Panc1 (cell line): ENCODE measurements around the gene DLG2. TPM values are rescaled to one million over a fixed set of nuclear protein-coding genes. Genes with fewer than 3 reads are reported as not detected.

Source experiments
- ATAC-seq: fragments of 200-7000 bp; cut with Tn5 transposase; 2 replicates; pipeline ENCODE4 v1.9.1; 2020; ENCODE audit warnings: mild to moderate bottlenecking, moderate library complexity
- BruUV-seq: library from RNA; stranded (reverse); fragments of 400-500 nt; replicated peaks from 2 replicates; lab custom pipeline; 2021; lab: Mats Ljungman, UMichigan
- CTCF ChIA-PET: fragments of 300-600 bp; sonication (Branson Sonifier 250); formaldehyde crosslinking; loops from one replicate; lab custom pipeline; 2022; ENCODE audit warnings: antibody characterized with exemption; lab: Charles Lee
- POLR2A ChIA-PET: fragments of 300-600 bp; sonication (Branson Sonifier 250); formaldehyde crosslinking; loops from one replicate; lab custom pipeline; 2022; ENCODE audit warnings: antibody characterized with exemption; lab: Charles Lee
- DNase-seq: peaks from one replicate; pipeline ENCODE4 v3.0.0-alpha.2; 2010; ENCODE audit warnings: low read depth, low spot score
- H3K27ac ChIP-seq: 2 replicates; pipeline ENCODE4 v1.5.1; 2011; ENCODE audit warnings: mild to moderate bottlenecking, low read length, inconsistent platforms
- H3K27me3 ChIP-seq: fragments of 200-500 bp; sonication (Bioruptor generic); 2 replicates; pipeline ENCODE4 v1.6.0; 2014; ENCODE audit warnings: low read length, inconsistent platforms; ENCODE audit not compliant: control insufficient read depth, insufficient read depth
- H3K36me3 ChIP-seq: fragments of 200-500 bp; sonication (Bioruptor generic); 2 replicates; pipeline ENCODE4 v1.5.1; 2014; ENCODE audit warnings: inconsistent platforms, mild to moderate bottlenecking, low read length, moderate library complexity; ENCODE audit not compliant: control insufficient read depth, insufficient read depth
- H3K4me1 ChIP-seq: 2 replicates; pipeline ENCODE4 v1.5.1; 2011; ENCODE audit warnings: inconsistent platforms, mild to moderate bottlenecking, low read length, moderate library complexity; ENCODE audit not compliant: control insufficient read depth, insufficient read depth
- H3K4me3 ChIP-seq, 2 experiments: 2 replicates each; pipeline ENCODE4 v1.5.1; 2011 to 2012; ENCODE audit warnings: low read depth in 2 of 2, low read length in 2 of 2, mild to moderate bottlenecking in 2 of 2, inconsistent platforms in 1 of 2, moderate library complexity in 1 of 2
- H3K9me3 ChIP-seq: fragments of 200-500 bp; sonication (Bioruptor generic); 2 replicates; pipeline ENCODE4 v1.5.1; 2014; ENCODE audit warnings: low read depth, mild to moderate bottlenecking, inconsistent platforms, low read length, moderate library complexity; ENCODE audit not compliant: control insufficient read depth, insufficient read depth
- POLR2AphosphoS5 ChIP-seq: IDR thresholded peaks from 2 replicates; pipeline ENCODE4 v1.6.1; 2012; ENCODE audit warnings: mild to moderate bottlenecking, low read depth, low read length, moderate library complexity
- SIN3A ChIP-seq: IDR thresholded peaks from 2 replicates; pipeline ENCODE4 v1.6.1; 2012; ENCODE audit warnings: low read depth, mild to moderate bottlenecking, low read length, moderate library complexity, borderline replicate concordance; ENCODE audit not compliant: insufficient read depth
- TCF7L2 ChIP-seq: IDR thresholded peaks from 2 replicates; pipeline ENCODE4 v1.6.1; 2011; ENCODE audit warnings: mild to moderate bottlenecking, low read depth, low read length, inconsistent platforms
- in situ Hi-C: cut with HindIII; loops from 2 replicates; pipeline ENCODE4 v1.10.0; 2016; ENCODE audit warnings: low sequenced_read_pairs, low pct_unique_long_range_greater_than_20kb
- intact Hi-C: fragments of 100-400 bp; cut with micrococcal nuclease; formaldehyde crosslinking; loops from one replicate; pipeline ENCODE4 v1.10.0; 2022; ENCODE audit not compliant: unreplicated experiment
- total RNA-seq: library from RNA; stranded (reverse); gene quantifications from one replicate; pipeline ENCODE4 v1.2.1, GENCODE V29; 2021; ENCODE audit not compliant: unreplicated experiment
- TF ChIP-seq, protein P1 (sequence below), 2 experiments: IDR thresholded peaks; 2 replicates each; pipeline ENCODE4 v1.6.1; 2011 to 2012; ENCODE audit warnings: low read depth in 2 of 2, control low read depth in 1 of 2, low read length in 1 of 2, mild to moderate bottlenecking in 1 of 2, moderate library complexity in 1 of 2; ENCODE audit not compliant: insufficient read depth in 1 of 2
- TF ChIP-seq, protein P2 (sequence below): fragments of 450-650 bp; IDR thresholded peaks from 2 replicates; pipeline ENCODE4 v1.5.1; 2017; ENCODE audit warnings: mild to moderate bottlenecking

DLG2 gene
- total RNA-seq, 1 experiment from 2014 or later: 4.2 TPM

DNA sequence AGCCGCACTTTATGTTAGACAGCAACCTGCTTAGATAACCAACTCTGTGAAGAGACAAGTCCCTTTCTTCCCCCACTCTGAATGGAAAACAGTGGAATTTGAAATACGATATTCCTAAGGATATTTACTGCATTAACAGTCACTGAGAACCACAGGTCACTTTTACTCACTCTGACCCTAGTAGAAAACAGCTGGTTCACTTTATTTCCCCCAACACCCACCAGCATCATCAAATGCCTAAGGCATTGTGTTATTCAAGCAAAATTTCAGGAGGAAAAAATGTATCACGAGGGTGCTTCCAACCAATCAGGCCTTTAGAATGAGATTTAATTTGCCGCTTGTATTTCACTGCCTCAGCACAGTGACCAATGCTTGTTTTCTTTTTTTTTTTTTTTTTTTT is 1206.9 kb downstream of the DLG2 start:
- Histone ChIP-seq H3K4me1 (0 out of 2 replicates have a peak, but pooled peaks cover 2% of the 10 kb centered on the region), H3K27ac (no peak overlapping the region), H3K36me3 (no peaks in the 10 kb centered on the region), H3K27me3 (peaks cover 6% of the 10 kb centered on the region; the same call in 1 of the 2 replicates), H3K4me3 (no peak overlapping the region), H3K9me3 (no peaks in the 10 kb centered on the region)
- ChIA-PET CTCF (no interaction called here), POLR2A (no interaction called here)
- in situ Hi-C loops (no loop called here), intact Hi-C loops (no loop called here)
- no peak for ATAC-seq
- no TSS peak for BruUV-seq
- TF ChIP-seq SIN3A (no peak), TCF7L2 (no peak)
- TF ChIP-seq, protein P1, sequence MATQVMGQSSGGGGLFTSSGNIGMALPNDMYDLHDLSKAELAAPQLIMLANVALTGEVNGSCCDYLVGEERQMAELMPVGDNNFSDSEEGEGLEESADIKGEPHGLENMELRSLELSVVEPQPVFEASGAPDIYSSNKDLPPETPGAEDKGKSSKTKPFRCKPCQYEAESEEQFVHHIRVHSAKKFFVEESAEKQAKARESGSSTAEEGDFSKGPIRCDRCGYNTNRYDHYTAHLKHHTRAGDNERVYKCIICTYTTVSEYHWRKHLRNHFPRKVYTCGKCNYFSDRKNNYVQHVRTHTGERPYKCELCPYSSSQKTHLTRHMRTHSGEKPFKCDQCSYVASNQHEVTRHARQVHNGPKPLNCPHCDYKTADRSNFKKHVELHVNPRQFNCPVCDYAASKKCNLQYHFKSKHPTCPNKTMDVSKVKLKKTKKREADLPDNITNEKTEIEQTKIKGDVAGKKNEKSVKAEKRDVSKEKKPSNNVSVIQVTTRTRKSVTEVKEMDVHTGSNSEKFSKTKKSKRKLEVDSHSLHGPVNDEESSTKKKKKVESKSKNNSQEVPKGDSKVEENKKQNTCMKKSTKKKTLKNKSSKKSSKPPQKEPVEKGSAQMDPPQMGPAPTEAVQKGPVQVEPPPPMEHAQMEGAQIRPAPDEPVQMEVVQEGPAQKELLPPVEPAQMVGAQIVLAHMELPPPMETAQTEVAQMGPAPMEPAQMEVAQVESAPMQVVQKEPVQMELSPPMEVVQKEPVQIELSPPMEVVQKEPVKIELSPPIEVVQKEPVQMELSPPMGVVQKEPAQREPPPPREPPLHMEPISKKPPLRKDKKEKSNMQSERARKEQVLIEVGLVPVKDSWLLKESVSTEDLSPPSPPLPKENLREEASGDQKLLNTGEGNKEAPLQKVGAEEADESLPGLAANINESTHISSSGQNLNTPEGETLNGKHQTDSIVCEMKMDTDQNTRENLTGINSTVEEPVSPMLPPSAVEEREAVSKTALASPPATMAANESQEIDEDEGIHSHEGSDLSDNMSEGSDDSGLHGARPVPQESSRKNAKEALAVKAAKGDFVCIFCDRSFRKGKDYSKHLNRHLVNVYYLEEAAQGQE (IDR thresholded peaks at IDR 0.05; ENCODE audit: insufficient read depth in 1 of 2, low read depth in 2 of 2, low read length in 1 of 2): no peak
- no peak for DNase-seq

DNA sequence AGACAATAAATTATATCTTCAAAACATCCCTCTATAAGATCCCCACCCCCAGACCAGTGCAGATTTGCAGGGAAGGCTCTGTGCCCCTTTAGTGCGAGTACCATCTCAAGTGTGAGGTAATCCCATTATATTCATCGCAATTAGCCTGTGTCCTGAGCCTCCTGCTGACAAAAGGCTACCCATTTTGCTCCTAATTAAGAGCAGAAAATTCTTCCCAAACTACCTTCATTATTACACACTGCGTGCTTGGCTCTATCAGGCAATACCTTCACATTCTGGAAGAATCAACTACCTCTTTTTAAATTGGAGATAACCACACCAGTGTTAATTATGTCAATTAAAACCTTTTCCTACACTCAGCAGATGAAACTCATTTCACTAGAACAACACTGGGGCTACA is 1207.5 kb downstream of the DLG2 start:
- no peak overlapping the region for H3K4me3 ChIP-seq

DNA sequence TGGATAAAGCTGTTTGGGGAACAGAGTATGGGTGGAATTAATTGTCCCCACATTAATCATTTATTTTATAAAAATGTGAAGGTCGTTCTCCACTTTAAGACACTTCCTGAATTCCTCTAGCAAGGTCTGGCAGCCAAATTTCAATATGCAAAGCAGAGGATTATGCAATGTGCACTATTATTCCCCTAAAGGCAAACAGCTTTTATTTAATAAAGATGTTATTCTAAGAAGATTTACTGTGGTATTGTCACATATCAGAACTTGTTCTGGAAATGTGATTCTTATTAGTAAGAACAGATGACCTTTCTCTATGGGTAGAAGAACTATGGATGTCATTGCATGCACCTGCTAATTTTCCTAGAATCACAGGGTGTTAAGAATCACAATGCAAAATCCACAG is 1212.2 kb downstream of the DLG2 start:
- no peaks in the 10 kb centered on the region for H3K4me1 ChIP-seq
- H3K36me3 ChIP-seq: no peaks in the 10 kb centered on the region
- no peak overlapping the region for H3K27ac ChIP-seq
- intact Hi-C loops: no loop called here
- H3K4me3 ChIP-seq: no peak overlapping the region
- no TSS peak for BruUV-seq
- DNase-seq: no peak
- TF ChIP-seq, protein P1 (IDR thresholded peaks at IDR 0.05; ENCODE audit: insufficient read depth in 1 of 2, low read depth in 2 of 2, low read length in 1 of 2): no peak
- TF ChIP-seq, protein P2, sequence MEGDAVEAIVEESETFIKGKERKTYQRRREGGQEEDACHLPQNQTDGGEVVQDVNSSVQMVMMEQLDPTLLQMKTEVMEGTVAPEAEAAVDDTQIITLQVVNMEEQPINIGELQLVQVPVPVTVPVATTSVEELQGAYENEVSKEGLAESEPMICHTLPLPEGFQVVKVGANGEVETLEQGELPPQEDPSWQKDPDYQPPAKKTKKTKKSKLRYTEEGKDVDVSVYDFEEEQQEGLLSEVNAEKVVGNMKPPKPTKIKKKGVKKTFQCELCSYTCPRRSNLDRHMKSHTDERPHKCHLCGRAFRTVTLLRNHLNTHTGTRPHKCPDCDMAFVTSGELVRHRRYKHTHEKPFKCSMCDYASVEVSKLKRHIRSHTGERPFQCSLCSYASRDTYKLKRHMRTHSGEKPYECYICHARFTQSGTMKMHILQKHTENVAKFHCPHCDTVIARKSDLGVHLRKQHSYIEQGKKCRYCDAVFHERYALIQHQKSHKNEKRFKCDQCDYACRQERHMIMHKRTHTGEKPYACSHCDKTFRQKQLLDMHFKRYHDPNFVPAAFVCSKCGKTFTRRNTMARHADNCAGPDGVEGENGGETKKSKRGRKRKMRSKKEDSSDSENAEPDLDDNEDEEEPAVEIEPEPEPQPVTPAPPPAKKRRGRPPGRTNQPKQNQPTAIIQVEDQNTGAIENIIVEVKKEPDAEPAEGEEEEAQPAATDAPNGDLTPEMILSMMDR: no peak
- TF ChIP-seq SIN3A (no peak), POLR2AphosphoS5 (no peak), TCF7L2 (no peak)
- ChIA-PET CTCF (no interaction called here), POLR2A (no interaction called here)
- H3K9me3 ChIP-seq: no peaks in the 10 kb centered on the region
- no peak for ATAC-seq
- H3K27me3 ChIP-seq: peaks cover 6% of the 10 kb centered on the region; the same call in 1 of the 2 replicates
- in situ Hi-C loops: no loop called here

More for the DNA sequence above, 1207.5 kb downstream of the DLG2 start:
- in situ Hi-C loops (no loop called here), intact Hi-C loops (no loop called here)
- TF ChIP-seq, protein P2: no peak
- DNase-seq (no peak), ATAC-seq (no peak)
- Histone ChIP-seq H3K4me1 (0 out of 2 replicates have a peak, but pooled peaks cover 2% of the 10 kb centered on the region), H3K9me3 (no peaks in the 10 kb centered on the region), H3K27ac (no peak overlapping the region), H3K36me3 (no peaks in the 10 kb centered on the region), H3K27me3 (peaks cover 6% of the 10 kb centered on the region; the same call in 1 of the 2 replicates)
- CTCF ChIA-PET: no interaction called here
- BruUV-seq: no TSS peak
- POLR2A ChIA-PET: no interaction called here
